ENCODE data around the gene PRKCQ.

PRKCQ gene

DNA sequence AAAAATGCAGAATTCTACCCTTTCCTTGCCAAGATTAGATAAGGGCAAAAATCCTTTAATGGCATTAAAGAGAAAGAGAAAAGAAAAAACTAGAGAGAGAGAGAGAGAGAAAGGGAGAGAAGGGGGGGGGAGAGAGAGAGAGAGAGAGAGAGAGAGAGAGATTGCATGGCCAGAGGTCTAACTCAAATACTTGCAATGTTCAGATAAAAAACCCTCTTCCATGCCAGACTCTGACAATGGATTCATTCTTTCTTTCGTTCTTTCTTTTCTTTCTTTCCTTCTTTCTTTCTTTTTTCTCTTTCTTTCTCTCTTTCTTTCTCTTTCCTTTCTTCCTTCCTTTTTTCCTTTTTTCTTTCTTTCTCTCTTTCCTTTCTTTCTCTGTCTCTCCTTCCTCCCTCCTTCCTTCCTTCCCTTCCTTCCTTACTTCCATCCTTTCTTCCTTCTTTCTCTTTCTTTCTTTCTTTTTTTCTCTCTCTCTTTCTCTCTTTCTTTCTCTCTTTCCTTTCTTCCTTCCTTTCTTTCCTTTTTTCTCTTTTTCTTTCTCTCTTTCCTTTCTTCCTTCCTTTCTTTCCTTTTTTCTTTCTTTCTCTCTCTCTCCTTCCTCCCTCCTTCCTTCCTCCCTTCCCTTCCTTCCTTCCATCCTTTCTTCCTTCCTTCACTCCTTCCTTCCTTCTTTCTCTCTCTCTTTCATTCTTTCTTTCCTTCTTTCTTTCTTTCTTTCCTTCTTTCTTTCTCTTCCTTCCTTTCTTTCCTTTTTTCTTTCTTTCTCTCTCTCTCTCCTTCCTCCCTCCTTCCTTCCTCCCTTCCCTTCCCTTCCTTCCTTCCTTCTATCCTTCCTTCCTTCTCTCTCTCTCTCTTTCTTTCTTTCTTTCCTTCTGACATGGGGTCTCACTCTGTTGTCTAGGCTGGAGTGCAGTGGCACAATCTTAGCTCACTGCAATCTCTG lies 175.7 kb downstream of the PRKCQ start:
- TF ChIP-seq, protein P1, sequence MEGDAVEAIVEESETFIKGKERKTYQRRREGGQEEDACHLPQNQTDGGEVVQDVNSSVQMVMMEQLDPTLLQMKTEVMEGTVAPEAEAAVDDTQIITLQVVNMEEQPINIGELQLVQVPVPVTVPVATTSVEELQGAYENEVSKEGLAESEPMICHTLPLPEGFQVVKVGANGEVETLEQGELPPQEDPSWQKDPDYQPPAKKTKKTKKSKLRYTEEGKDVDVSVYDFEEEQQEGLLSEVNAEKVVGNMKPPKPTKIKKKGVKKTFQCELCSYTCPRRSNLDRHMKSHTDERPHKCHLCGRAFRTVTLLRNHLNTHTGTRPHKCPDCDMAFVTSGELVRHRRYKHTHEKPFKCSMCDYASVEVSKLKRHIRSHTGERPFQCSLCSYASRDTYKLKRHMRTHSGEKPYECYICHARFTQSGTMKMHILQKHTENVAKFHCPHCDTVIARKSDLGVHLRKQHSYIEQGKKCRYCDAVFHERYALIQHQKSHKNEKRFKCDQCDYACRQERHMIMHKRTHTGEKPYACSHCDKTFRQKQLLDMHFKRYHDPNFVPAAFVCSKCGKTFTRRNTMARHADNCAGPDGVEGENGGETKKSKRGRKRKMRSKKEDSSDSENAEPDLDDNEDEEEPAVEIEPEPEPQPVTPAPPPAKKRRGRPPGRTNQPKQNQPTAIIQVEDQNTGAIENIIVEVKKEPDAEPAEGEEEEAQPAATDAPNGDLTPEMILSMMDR (IDR thresholded peaks at IDR 0.05; ENCODE audit: low read depth, low read length), result no peak
- no peak overlapping the region for H3K4me3 ChIP-seq (ENCODE audit: low read depth, low read length)

DNA sequence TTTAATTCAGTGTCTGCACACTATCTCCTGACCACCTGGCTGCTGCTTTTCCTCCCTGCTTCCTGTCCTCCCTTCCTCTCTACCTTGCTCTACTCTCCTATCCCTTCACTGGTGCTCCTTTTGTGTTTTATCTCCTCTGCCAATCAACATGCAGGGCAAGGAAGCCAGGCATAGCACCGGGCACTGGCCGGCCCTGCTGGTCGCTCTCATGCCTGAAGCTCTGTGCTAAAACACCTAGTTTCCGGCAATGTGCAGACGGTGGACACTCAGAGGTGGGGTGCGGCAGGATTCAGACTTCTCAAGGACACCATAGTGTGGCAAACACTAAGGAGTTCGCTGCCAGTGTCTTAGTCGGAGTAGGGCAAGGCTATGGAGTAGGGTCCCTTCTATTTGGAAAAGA lies 177.1 kb downstream of the PRKCQ start:
- H3K4me3 ChIP-seq (ENCODE audit: low read depth, low read length), result no peak overlapping the region
- TF ChIP-seq, protein P1 (IDR thresholded peaks at IDR 0.05; ENCODE audit: low read depth, low read length), result no peak

DNA sequence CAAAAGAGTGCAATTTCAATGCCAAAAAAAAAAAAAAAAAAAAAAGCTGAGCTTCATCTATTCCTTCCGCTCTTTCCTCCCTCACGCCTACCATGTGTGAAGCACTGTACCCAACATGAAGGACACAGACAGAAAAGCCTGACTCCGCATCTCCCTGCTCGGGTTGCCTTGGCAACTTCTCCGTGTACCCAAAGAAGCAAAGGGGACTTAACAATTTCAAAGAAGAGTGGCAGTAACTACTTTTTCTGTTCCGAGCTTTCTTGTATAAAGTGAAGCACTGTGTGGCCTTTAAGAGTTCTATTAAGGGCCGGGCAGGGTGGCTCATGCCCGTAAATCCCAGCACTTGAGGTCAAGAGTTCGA lies 177.7 kb downstream of the PRKCQ start:
- TF ChIP-seq, protein P1 (IDR thresholded peaks at IDR 0.05; ENCODE audit: low read depth, low read length), result no peak
- H3K4me3 ChIP-seq (ENCODE audit: low read depth, low read length), result no peak overlapping the region

DNA sequence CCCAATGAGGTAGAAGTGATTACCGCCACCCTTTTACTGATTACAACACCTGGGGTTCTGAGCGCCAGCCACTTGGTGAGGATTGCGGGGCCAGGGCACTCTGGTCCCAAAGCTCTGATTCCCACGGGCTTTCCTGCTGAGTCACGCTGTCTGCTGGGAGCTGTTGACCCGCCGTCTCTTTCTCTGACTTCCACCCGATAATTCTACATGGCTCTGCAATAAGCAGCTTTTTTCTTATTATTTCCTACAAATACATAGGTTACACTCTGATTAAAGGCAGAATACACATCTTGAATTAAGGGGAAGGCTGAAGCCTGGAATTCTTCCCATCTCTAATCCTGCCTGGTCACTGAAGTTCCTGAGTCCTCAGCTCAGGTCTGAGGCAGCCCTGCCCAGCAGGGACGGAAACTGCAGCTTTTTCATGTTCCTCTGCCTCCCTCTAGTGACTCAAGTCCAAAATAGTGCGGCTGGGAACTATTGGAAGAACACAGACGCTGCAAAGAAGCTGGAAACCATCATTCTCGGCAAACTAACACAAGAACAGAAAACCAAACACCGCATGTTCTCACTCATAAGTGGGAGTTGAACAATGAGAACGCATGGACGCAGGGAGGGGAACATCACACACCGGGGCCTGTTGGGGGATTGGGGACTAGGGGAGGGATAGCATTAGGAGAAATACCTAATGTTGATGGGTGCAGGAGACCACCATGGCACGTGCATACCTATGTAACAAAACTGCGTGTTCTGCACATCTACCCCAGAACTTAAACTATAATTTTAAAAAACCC lies 178.3 kb downstream of the PRKCQ start:
- peak overlapping the region; percentile 50 for H3K4me3 ChIP-seq (ENCODE audit: low read depth, low read length)
- TF ChIP-seq, protein P1 (IDR thresholded peaks at IDR 0.05; ENCODE audit: low read depth, low read length), result peak; percentile 50

DNA sequence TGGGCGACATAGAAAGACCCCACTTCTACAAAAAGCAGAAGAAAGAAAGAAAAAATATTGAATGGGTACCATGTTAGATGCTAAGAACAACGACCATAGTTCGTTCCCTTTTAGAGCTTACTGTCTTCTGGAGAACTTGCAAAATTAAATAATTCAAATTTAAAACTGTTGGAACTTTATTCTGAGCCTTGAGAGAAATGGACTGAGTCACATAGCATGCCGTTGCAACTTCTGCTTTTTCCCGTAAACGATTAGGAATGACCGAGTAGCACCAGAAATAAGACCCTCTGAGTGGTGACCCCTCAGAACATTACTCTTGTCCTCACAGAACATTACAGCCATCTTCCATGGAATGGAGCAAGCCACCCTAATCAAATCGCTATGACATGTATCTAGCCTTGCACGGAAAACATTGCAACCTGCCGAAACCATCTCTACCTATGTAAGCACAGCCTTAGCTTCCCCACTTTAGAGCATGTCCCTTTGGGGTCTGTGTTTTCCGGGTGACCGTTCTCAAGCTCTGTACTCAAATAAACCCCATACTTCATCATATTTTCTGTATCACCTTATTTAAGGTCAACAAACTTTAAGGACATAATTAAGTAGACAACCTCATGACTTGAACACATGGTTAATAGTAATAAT lies 179.1 kb downstream of the PRKCQ start:
- H3K4me3 ChIP-seq (ENCODE audit: low read depth, low read length), result no peak overlapping the region
- TF ChIP-seq, protein P1 (IDR thresholded peaks at IDR 0.05; ENCODE audit: low read depth, low read length), result no peak

DNA sequence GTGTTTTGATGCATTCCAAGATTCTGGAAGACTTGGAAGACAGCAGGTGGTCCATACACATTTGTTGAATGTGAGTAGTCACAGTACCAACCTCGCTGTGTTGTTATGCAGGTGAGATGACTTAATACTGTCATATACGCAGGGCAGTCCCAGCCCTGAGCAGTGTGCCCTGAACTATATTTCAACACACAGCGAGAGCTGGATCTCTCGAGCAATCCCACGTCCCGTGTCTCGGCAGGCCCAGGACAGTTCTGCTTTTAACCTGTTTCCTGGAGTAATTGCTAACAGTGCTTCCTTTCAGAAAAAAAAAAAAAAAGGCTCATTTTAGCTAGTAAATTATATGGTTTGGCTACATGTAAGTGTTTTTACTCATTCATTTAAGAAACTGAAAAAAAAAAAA lies 179.7 kb downstream of the PRKCQ start:
- TF ChIP-seq, protein P1 (IDR thresholded peaks at IDR 0.05; ENCODE audit: low read depth, low read length), result no peak
- no peak overlapping the region for H3K4me3 ChIP-seq (ENCODE audit: low read depth, low read length)
